Stimulated activated memory B cell treated with anti-CD40 and anti-IgM and Interleukin-4, amounts not matched to agents 10 μg/mL and 1 μg/mL and 100 μg/mL, for 72 hours (primary cell): ENCODE results near the gene PCLO.

Experiments
- ATAC-seq: fragments of 150-1000 bp; cut with Tn5 transposase; 2 replicates; pipeline ENCODE4 v1.10.0; 2021
- H3K27ac Mint-ChIP-seq: one replicate; pipeline ENCODE4 v1.8.0; 2022; ENCODE audit warnings: mild to moderate bottlenecking, mixed read lengths
- H3K27me3 Mint-ChIP-seq: one replicate; pipeline ENCODE4 v1.8.0; 2022; ENCODE audit warnings: mixed read lengths
- H3K36me3 Mint-ChIP-seq: one replicate; pipeline ENCODE4 v1.8.0; 2022; ENCODE audit warnings: mixed read lengths
- H3K4me1 Mint-ChIP-seq: one replicate; pipeline ENCODE4 v1.8.0; 2022; ENCODE audit warnings: mixed read lengths
- H3K4me3 Mint-ChIP-seq: one replicate; pipeline ENCODE4 v1.8.0; 2022; ENCODE audit warnings: mild to moderate bottlenecking, moderate library complexity, mixed read lengths
- H3K9me3 Mint-ChIP-seq: one replicate; pipeline ENCODE4 v1.8.0; 2022; ENCODE audit warnings: mixed read lengths

The PCLO gene

DNA sequence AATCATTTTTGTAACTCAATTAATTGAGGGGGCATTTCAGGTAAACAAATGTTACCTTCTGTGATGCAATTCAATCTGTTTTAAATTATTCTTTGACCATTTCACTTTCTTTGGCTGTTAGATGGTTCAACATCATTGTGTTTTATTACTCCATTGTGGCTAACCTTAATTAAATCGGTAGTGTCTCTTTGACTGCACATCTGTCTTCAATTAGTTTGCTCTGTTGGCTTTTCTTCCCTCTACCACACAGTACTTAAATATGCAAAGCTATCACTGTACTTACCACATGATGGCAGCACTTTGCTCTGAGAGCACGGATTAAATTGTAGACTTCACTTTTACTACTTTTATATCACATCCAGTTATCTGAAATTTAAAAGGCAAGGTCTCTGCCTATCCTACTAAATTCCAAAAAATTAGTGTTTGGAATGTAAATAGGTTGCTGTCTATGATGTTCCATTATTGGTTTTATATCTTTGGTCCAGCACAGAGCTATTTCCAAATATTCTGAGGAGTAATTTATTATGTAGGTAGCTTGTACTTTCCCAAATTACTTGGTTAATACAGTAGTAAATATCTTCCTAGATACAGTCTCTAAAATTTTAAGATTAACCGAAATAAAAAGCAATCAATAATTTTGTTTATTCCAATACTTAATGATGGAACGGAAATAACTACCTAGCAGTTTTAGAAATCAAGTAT is 352.0 kb downstream of the PCLO start:
- H3K27me3 Mint-ChIP-seq: no peaks in the 10 kb centered on the region
- no peak for ATAC-seq
- H3K4me1 Mint-ChIP-seq: no peaks in the 10 kb centered on the region
- H3K36me3 Mint-ChIP-seq: no peaks in the 10 kb centered on the region
- H3K27ac Mint-ChIP-seq: no peak overlapping the region
- no peaks in the 10 kb centered on the region for H3K9me3 Mint-ChIP-seq
- H3K4me3 Mint-ChIP-seq: no peak overlapping the region

DNA sequence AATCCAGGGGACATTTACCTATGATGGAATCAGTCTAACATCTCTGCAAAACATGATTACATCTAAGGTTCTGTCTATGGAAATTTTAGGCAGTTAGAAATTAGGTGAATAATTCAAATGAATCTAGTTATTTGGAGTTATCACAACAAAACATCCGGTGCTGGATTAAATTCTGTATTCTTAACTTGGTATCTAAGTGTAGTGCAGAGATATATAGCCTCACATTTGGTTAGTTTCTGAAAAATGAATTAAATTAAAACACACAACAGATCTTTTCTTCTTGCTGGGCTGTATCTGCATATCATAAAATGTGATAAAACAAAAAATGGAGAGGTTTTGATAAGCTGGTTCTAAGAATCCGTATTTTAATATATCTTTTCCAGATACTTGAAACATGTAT is 354.1 kb downstream of the PCLO start:
- no peak for ATAC-seq
- H3K27me3 Mint-ChIP-seq: no peaks in the 10 kb centered on the region
- no peaks in the 10 kb centered on the region for H3K9me3 Mint-ChIP-seq
- H3K4me3 Mint-ChIP-seq: no peak overlapping the region
- no peak overlapping the region for H3K27ac Mint-ChIP-seq
- H3K4me1 Mint-ChIP-seq: no peaks in the 10 kb centered on the region
- no peaks in the 10 kb centered on the region for H3K36me3 Mint-ChIP-seq

DNA sequence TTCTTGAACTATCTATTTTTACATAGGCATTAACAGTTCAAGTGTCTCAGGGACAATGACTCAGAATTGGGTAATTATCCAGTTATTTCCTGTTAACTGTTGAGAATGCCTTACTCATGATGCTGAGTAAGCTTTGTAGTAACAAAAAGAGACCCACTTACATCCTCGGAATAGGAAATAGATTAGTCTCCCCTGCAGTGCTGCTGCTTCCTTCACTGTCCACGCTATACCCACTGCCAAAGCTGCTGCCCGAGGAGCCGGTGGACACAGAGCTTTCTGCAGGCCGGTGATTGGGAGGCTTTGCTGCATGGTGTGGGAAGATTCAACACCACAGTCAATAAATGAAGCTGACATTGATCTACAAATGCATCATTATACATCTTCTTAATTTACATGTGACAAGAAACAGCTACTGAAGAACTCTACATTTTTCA is 357.1 kb downstream of the PCLO start:
- ATAC-seq: no peak
- Mint-ChIP-seq H3K27ac (no peak overlapping the region), H3K27me3 (no peaks in the 10 kb centered on the region), H3K4me1 (no peaks in the 10 kb centered on the region), H3K4me3 (no peak overlapping the region), H3K36me3 (no peaks in the 10 kb centered on the region), H3K9me3 (no peaks in the 10 kb centered on the region)

DNA sequence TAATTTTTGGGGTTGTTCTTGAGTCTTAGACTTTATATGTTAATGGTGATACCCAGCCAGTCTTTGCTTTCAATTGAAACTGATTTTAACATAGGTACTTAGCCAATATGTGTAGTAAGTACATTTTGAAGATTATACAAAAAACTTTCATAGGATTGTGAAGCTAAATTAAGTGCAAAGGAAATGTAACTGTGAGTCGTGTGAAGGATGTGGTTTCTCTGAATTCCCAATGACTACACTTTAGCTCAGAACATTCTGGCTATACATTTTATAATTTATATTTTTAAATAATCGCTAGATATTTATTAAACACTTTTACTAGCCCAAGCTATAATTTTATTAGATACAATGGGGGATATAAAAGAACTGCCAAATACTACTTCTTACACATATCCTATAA is 359.3 kb downstream of the PCLO start:
- H3K4me1 Mint-ChIP-seq: no peaks in the 10 kb centered on the region
- no peaks in the 10 kb centered on the region for H3K9me3 Mint-ChIP-seq
- no peak overlapping the region for H3K27ac Mint-ChIP-seq
- no peak for ATAC-seq
- no peak overlapping the region for H3K4me3 Mint-ChIP-seq
- H3K36me3 Mint-ChIP-seq: no peaks in the 10 kb centered on the region
- H3K27me3 Mint-ChIP-seq: no peaks in the 10 kb centered on the region

DNA sequence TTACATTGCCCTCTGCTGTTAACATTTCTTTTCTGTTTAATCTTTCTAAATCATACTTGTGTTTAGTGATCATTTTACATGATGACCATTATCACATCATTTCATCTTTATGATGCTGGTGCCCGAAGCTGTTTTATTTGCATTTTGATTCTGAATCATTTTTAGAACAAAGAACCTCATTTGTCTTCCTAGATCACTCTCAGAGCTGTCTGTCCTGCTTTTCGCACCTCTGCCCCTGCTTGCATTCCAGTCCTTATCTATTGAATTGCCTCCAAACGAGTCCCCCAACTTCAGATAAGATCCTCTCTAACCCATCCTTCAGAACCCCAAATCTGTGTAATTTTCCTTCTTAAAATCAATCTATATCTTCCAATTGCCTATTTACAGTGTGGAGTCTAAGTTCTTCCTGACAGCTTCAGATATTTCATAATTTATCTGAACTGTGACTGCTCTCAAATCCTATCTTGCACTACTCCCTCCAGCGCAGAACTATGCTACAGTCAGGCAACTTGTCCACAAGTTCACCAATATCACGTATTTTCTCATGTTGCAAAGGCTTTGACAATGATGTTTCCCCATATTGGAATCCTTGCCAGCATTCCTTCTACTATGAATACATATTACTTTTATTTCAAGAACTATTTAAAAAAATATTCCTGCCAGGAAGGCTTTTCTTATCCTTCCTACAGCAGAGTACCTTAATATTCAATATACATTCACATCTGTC is 372.6 kb downstream of the PCLO start:
- peaks cover 9% of the 10 kb centered on the region for H3K9me3 Mint-ChIP-seq
- H3K27me3 Mint-ChIP-seq: no peaks in the 10 kb centered on the region
- no peak overlapping the region for H3K27ac Mint-ChIP-seq
- no peak for ATAC-seq
- no peak overlapping the region for H3K4me3 Mint-ChIP-seq
- no peaks in the 10 kb centered on the region for H3K4me1 Mint-ChIP-seq
- no peaks in the 10 kb centered on the region for H3K36me3 Mint-ChIP-seq

DNA sequence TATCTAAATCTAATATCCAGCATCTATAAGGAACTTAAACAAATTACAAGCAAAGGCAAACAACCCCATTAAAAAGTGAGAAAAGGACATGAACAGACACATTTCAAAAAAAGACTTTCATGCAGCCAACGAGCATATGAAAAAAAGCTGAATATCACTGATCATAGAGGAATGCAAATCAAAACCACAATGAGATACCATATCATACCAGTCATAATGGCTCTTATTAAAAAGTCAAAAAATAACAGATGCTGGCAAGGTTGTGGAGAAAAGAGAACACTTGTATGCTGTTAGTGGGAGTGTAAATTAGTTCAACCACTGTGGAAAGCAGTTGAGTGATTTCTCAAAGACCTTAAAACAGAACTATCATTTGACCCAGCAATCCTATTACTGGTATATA is 384.7 kb downstream of the PCLO start:
- H3K9me3 Mint-ChIP-seq: peaks cover 13% of the 10 kb centered on the region
- no peak overlapping the region for H3K4me3 Mint-ChIP-seq
- no peak for ATAC-seq
- no peaks in the 10 kb centered on the region for H3K4me1 Mint-ChIP-seq
- no peaks in the 10 kb centered on the region for H3K27me3 Mint-ChIP-seq
- no peak overlapping the region for H3K27ac Mint-ChIP-seq
- no peaks in the 10 kb centered on the region for H3K36me3 Mint-ChIP-seq

DNA sequence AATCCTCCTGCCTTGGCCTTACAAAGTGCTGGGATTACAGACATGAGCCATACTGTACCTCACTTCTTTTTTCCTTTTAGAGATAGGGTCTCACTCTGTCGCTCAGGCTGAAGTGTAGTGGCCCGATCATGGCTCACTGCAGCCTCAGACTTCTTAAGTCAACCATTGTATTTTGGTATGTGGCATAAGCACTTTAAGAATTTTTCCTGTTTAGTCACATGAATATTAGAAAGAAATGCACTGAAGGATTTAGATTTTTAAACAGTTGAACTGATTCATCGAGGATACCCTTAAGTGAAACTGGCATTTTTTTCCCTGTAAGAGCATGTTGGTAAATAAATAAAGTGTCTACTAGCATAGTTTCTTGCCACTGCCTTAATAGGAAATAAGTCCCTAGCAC is 399.8 kb downstream of the PCLO start:
- no peak overlapping the region for H3K27ac Mint-ChIP-seq
- H3K9me3 Mint-ChIP-seq: peaks cover 3% of the 10 kb centered on the region
- H3K36me3 Mint-ChIP-seq: no peaks in the 10 kb centered on the region
- no peaks in the 10 kb centered on the region for H3K4me1 Mint-ChIP-seq
- ATAC-seq: no peak
- no peaks in the 10 kb centered on the region for H3K27me3 Mint-ChIP-seq
- no peak overlapping the region for H3K4me3 Mint-ChIP-seq

- ATAC-seq: no peak
- Mint-ChIP-seq H3K4me1 (no peaks in the 10 kb centered on the region), H3K9me3 (no peaks in the 10 kb centered on the region), H3K4me3 (no peak overlapping the region), H3K27ac (no peak overlapping the region), H3K36me3 (no peaks in the 10 kb centered on the region), H3K27me3 (no peaks in the 10 kb centered on the region)
Observed at GRCh38 chr7:82760831-82761230, 401.9 kb downstream of the PCLO start.

DNA sequence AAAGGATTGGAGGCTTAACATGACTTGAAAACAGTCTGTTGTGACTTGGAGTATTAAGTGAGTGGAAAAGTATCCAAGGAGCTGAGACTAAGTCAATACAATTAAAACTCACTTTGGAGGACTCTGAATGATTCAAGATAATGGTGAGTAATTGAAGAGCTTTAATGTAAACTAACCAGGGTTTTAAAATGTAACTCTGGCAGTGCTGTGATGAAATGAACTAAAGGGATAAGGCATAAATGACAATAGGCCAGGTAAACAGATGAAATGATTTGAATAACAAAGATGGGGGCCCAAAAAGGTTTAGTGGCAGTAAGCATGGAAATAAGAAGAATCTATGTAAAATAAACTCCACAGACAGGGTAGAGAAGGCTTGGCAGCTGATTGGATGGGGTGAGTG is 402.6 kb downstream of the PCLO start:
- no peaks in the 10 kb centered on the region for H3K36me3 Mint-ChIP-seq
- no peak overlapping the region for H3K27ac Mint-ChIP-seq
- no peak for ATAC-seq
- H3K4me1 Mint-ChIP-seq: no peaks in the 10 kb centered on the region
- no peaks in the 10 kb centered on the region for H3K27me3 Mint-ChIP-seq
- no peaks in the 10 kb centered on the region for H3K9me3 Mint-ChIP-seq
- H3K4me3 Mint-ChIP-seq: no peak overlapping the region

DNA sequence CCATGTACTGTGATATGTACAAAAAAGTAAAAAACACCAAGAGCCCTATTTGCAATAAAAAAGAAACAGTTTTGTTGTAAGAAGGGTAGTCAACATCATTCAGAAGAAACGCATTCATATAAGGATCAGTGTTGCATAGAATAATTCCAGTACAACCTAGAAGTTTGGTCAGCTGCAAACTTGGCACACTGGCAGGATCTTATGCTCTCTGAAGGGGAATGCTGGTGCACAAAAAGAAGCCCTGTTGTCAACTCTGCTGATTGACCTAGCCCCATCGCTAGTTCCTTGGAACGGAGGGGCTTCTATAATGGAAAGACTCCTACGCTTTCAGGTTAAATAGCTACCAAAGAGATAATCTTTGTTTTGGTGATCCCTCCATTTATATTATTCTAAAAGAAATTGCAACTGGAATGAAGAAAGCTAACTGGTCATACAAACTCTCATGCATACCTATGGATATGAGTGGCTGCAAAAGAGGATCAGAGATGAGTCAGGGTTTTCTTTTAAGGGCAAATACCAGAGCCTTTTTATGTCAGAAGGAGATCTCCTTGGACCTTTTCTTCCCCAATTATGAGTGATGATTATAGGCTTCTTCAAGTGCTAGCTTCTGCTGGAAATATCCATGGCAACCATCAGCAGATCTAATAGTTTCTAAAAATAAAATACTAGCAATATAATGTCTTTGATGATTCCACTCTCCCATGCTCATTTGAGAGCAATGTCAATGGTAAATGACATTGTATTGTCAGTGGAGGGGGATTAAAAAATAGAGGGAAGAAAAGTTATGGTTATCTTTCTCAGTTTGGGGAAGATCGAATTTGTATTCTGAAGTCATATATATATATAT is 406.8 kb downstream of the PCLO start:
- no peak overlapping the region for H3K27ac Mint-ChIP-seq

DNA sequence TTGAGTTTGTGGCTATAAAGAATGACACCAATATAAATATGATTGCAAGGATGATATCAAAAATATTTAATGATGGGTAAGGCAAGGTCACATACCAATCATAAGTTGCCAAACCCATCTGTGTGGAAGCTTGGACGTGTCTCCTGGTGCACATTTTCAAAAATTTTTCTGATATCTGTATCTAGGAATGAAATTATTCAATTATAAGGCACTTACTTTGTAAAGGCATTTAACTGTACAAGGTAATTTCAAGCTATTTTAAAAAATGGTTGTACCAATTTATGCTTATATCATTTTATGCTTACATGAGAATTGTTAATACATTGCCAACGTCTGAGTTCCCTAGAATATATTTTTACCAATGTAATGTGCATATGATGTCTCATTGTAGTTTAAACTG is 412.7 kb downstream of the PCLO start:
- Mint-ChIP-seq H3K9me3 (peaks cover 3% of the 10 kb centered on the region), H3K36me3 (no peaks in the 10 kb centered on the region), H3K27ac (no peak overlapping the region), H3K4me1 (no peaks in the 10 kb centered on the region), H3K4me3 (no peak overlapping the region), H3K27me3 (no peaks in the 10 kb centered on the region)
- no peak for ATAC-seq

More for the DNA sequence above, 406.8 kb downstream of the PCLO start:
- ATAC-seq: no peak
- no peaks in the 10 kb centered on the region for H3K27me3 Mint-ChIP-seq
- H3K9me3 Mint-ChIP-seq: no peaks in the 10 kb centered on the region
- H3K36me3 Mint-ChIP-seq: no peaks in the 10 kb centered on the region
- H3K4me1 Mint-ChIP-seq: no peaks in the 10 kb centered on the region
- no peak overlapping the region for H3K4me3 Mint-ChIP-seq

- ATAC-seq: no peak
- no peak overlapping the region for H3K27ac Mint-ChIP-seq
- no peak overlapping the region for H3K4me3 Mint-ChIP-seq
- no peaks in the 10 kb centered on the region for H3K4me1 Mint-ChIP-seq
- H3K27me3 Mint-ChIP-seq: no peaks in the 10 kb centered on the region
- H3K36me3 Mint-ChIP-seq: no peaks in the 10 kb centered on the region
- H3K9me3 Mint-ChIP-seq: peaks cover 6% of the 10 kb centered on the region
Observed at GRCh38 chr7:82745820-82746219, 416.9 kb downstream of the PCLO start.

GRCh38 chr7:82745117-82745516 is 417.6 kb downstream of the PCLO start:
- ATAC-seq: no peak
- Mint-ChIP-seq H3K27me3 (no peaks in the 10 kb centered on the region), H3K4me1 (no peaks in the 10 kb centered on the region), H3K36me3 (no peaks in the 10 kb centered on the region), H3K9me3 (peaks cover 6% of the 10 kb centered on the region), H3K27ac (no peak overlapping the region), H3K4me3 (no peak overlapping the region)

GRCh38 chr7:82742163-82742562 is 420.5 kb downstream of the PCLO start:
- Mint-ChIP-seq H3K27me3 (no peaks in the 10 kb centered on the region), H3K9me3 (peaks cover 3% of the 10 kb centered on the region), H3K4me1 (no peaks in the 10 kb centered on the region), H3K36me3 (no peaks in the 10 kb centered on the region), H3K4me3 (no peak overlapping the region), H3K27ac (no peak overlapping the region)
- ATAC-seq: no peak

DNA sequence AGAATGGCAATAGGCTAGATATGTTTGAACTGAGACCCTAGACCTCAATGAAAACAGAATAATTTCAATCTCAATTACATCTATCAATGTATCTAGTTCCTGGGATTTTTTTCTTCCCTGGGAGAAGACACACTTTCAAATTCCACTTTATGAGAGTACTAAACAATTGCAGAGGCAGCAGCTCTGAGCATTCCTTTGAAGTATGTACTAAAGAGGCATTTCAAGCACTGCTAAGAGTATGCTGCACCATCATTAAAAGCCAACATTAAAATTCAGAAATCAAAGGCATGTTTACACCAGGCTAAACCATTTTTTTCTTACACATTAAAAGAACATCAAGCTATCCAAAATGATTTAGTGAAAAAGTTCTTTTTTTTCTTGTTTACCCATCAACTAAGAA is 421.2 kb downstream of the PCLO start:
- Mint-ChIP-seq H3K27me3 (no peaks in the 10 kb centered on the region), H3K4me1 (no peaks in the 10 kb centered on the region), H3K27ac (no peak overlapping the region), H3K36me3 (no peaks in the 10 kb centered on the region), H3K9me3 (peaks cover 3% of the 10 kb centered on the region), H3K4me3 (no peak overlapping the region)
- no peak for ATAC-seq
